AG04450 (cell line): Measurements from ENCODE around the gene PLEKHG3. TPM values are rescaled to one million over a fixed set of nuclear protein-coding genes. Genes with fewer than 3 reads are reported as not detected.

Source experiments
- CTCF ChIA-PET: fragments of 300-600, 350-600 bp; formaldehyde crosslinking; extraction: SDS; loops from one replicate; lab custom pipeline; 2022; ENCODE audit warnings: antibody characterized with exemption, inconsistent platforms; lab: Charles Lee
- POLR2A ChIA-PET: fragments of 350-600 bp; formaldehyde crosslinking; extraction: SDS; loops from one replicate; lab custom pipeline; 2021; ENCODE audit warnings: antibody characterized with exemption, inconsistent platforms; lab: Yijun Ruan, JAX
- DNase-seq: peaks from one replicate; pipeline ENCODE4 v3.0.0-alpha.2; 2011; ENCODE audit warnings: low read depth, low spot score
- H3K27ac ChIP-seq: one replicate; pipeline ENCODE4 v1.5.1; 2012; ENCODE audit warnings: low read depth, low read length, control low read depth
- H3K27me3 ChIP-seq: one replicate; pipeline ENCODE4 v1.6.0; 2012; ENCODE audit warnings: low read length; ENCODE audit not compliant: control insufficient read depth, insufficient read depth
- H3K4me3 ChIP-seq: 2 replicates; pipeline ENCODE4 v1.5.1; 2011; ENCODE audit warnings: mild to moderate bottlenecking, low read depth, low read length, control low read depth
- H3K9me3 ChIP-seq: 2 replicates; pipeline ENCODE4 v1.5.1; 2012; ENCODE audit warnings: low read length; ENCODE audit not compliant: control insufficient read depth, insufficient read depth
- CTCF ChIP-seq: IDR thresholded peaks from 2 replicates; pipeline ENCODE4 v1.5.1; 2011; ENCODE audit warnings: low read depth, low read length, control low read depth, inconsistent platforms
- polyA plus RNA-seq: library from polyadenylated mRNA; depleted of rRNA; stranded (reverse); fragments of >200 nt; gene quantifications from 2 replicates; pipeline ENCODE4 v1.2.3, GENCODE V29; 2011

Gene PLEKHG3
- polyA plus RNA-seq, 1 experiment = 6.6 TPM

GRCh38 chr14:64752909-64753308 is 48.7 kb downstream of the PLEKHG3 start:
- CTCF ChIA-PET = no interaction called here

GRCh38 chr14:64753374-64753773 is 49.1 kb downstream of the PLEKHG3 start:
- Histone ChIP-seq H3K27me3 (peaks cover 2% of the 10 kb centered on the region), H3K9me3 (no peaks in the 10 kb centered on the region; the same call in none of the 2 replicates), H3K4me3 (no peak overlapping the region), H3K27ac (no peak overlapping the region)
- TF ChIP-seq CTCF = no peak
- POLR2A ChIA-PET = no interaction called here
- no peak for DNase-seq
- CTCF ChIA-PET = no interaction called here

More at GRCh38 chr14:64752909-64753308, 48.7 kb downstream of the PLEKHG3 start:
- no peak overlapping the region for H3K27ac ChIP-seq
- H3K9me3 ChIP-seq = no peaks in the 10 kb centered on the region; the same call in none of the 2 replicates
- peaks cover 2% of the 10 kb centered on the region for H3K27me3 ChIP-seq
- no peak overlapping the region for H3K4me3 ChIP-seq
- DNase-seq = no peak
- POLR2A ChIA-PET = no interaction called here
- no peak for TF ChIP-seq CTCF

- Histone ChIP-seq H3K27me3 (peaks cover 2% of the 10 kb centered on the region), H3K4me3 (no peak overlapping the region), H3K27ac (no peak overlapping the region), H3K9me3 (no peaks in the 10 kb centered on the region; the same call in none of the 2 replicates)
- CTCF ChIA-PET = no interaction called here
- no peak for TF ChIP-seq CTCF
- DNase-seq = no peak
- POLR2A ChIA-PET = no interaction called here
These were observed 49.8 kb downstream of the PLEKHG3 start for GRCh38 chr14:64753999-64754398.

GRCh38 chr14:64754685-64755084 is 50.5 kb downstream of the PLEKHG3 start:
- POLR2A ChIA-PET = no interaction called here
- H3K27me3 ChIP-seq = peaks cover 2% of the 10 kb centered on the region
- no peak overlapping the region for H3K4me3 ChIP-seq
- no peak for TF ChIP-seq CTCF
- CTCF ChIA-PET = no interaction called here
- no peak overlapping the region for H3K27ac ChIP-seq
- no peak for DNase-seq
- no peaks in the 10 kb centered on the region; the same call in none of the 2 replicates for H3K9me3 ChIP-seq

- ChIA-PET POLR2A (no interaction called here), CTCF (no interaction called here)
These were observed 51.6 kb downstream of the PLEKHG3 start for GRCh38 chr14:64755781-64756221.

More at GRCh38 chr14:64755781-64756221, 51.6 kb downstream of the PLEKHG3 start:
- Histone ChIP-seq H3K27me3 (peaks cover 4% of the 10 kb centered on the region), H3K27ac (no peak overlapping the region), H3K9me3 (no peaks in the 10 kb centered on the region; the same call in none of the 2 replicates), H3K4me3 (no peak overlapping the region)
- no peak for TF ChIP-seq CTCF
- no peak for DNase-seq
